H9 (cell line): ENCODE results near the gene PHACTR1. TPM values are rescaled to one million over a fixed set of nuclear protein-coding genes. Genes with fewer than 3 reads are reported as not detected.

Source experiments
- DNase-seq: peaks from one replicate; pipeline ENCODE4 v3.0.0-alpha.2; 2017
- H2AFZ ChIP-seq: one replicate; pipeline ENCODE4 v1.6.1; 2013; ENCODE audit warnings: mild to moderate bottlenecking, low read length, control low read depth, moderate library complexity
- H2AK5ac ChIP-seq: 2 replicates; pipeline ENCODE4 v1.6.1; 2013; ENCODE audit warnings: low read length, control low read depth, mixed read lengths; ENCODE audit not compliant: insufficient read length
- H2BK120ac ChIP-seq: one replicate; pipeline ENCODE4 v1.6.1; 2013; ENCODE audit warnings: low read depth, mild to moderate bottlenecking, low read length, control low read depth, inconsistent platforms; ENCODE audit not compliant: poor library complexity, severe bottlenecking
- H2BK12ac ChIP-seq: 2 replicates; pipeline ENCODE4 v1.6.1; 2013; ENCODE audit warnings: low read length, control low read depth, mixed read lengths, low read depth; ENCODE audit not compliant: insufficient read length
- H2BK15ac ChIP-seq: 2 replicates; pipeline ENCODE4 v1.6.1; 2013; ENCODE audit warnings: low read depth, low read length, control low read depth
- H2BK20ac ChIP-seq: one replicate; pipeline ENCODE4 v1.6.1; 2013; ENCODE audit warnings: low read depth, mild to moderate bottlenecking, low read length, control low read depth, inconsistent platforms; ENCODE audit not compliant: poor library complexity, severe bottlenecking
- H2BK5ac ChIP-seq: 2 replicates; pipeline ENCODE4 v1.6.1; 2013; ENCODE audit warnings: low read length, control low read depth, mixed read lengths; ENCODE audit not compliant: insufficient read length
- H3K14ac ChIP-seq: 2 replicates; pipeline ENCODE4 v1.6.1; 2013; ENCODE audit warnings: low read length, control low read depth; ENCODE audit not compliant: insufficient read depth
- H3K18ac ChIP-seq: 2 replicates; pipeline ENCODE4 v1.6.1; 2013; ENCODE audit warnings: low read depth, mild to moderate bottlenecking, mixed read lengths, low read length, control low read depth; ENCODE audit not compliant: insufficient read length
- H3K23ac ChIP-seq: 2 replicates; pipeline ENCODE4 v1.6.1; 2013; ENCODE audit warnings: low read length, control low read depth, mixed read lengths, low read depth; ENCODE audit not compliant: insufficient read length
- H3K23me2 ChIP-seq: 2 replicates; pipeline ENCODE4 v1.6.1; 2013; ENCODE audit warnings: low read depth, mild to moderate bottlenecking, mixed read lengths, low read length, control low read depth; ENCODE audit not compliant: insufficient read length, poor library complexity, severe bottlenecking
- H3K27ac ChIP-seq: 2 replicates; pipeline ENCODE4 v1.5.1; 2013; ENCODE audit warnings: low read length, control low read depth, mixed read lengths, low read depth; ENCODE audit not compliant: insufficient read length
- H3K27me3 ChIP-seq: 2 replicates; pipeline ENCODE4 v1.6.1; 2013; ENCODE audit warnings: low read length, control low read depth, inconsistent platforms; ENCODE audit not compliant: insufficient read depth
- H3K4ac ChIP-seq: 2 replicates; pipeline ENCODE4 v1.6.1; 2013; ENCODE audit warnings: low read depth, mild to moderate bottlenecking, control low read depth, inconsistent platforms, low read length, moderate library complexity
- H3K4me1 ChIP-seq: 2 replicates; pipeline ENCODE4 v1.6.1; 2013; ENCODE audit warnings: low read length, control low read depth, inconsistent platforms; ENCODE audit not compliant: insufficient read depth
- H3K4me2 ChIP-seq: 2 replicates; pipeline ENCODE4 v1.6.1; 2013; ENCODE audit warnings: low read length, control low read depth, mixed read lengths; ENCODE audit not compliant: insufficient read length, insufficient read depth
- H3K56ac ChIP-seq: 2 replicates; pipeline ENCODE4 v1.6.1; 2013; ENCODE audit warnings: low read depth, mild to moderate bottlenecking, mixed read lengths, low read length, control low read depth; ENCODE audit not compliant: insufficient read length
- H3K79me1 ChIP-seq: 2 replicates; pipeline ENCODE4 v1.6.1; 2013; ENCODE audit warnings: low read depth, mild to moderate bottlenecking, moderate library complexity, low read length, control low read depth, inconsistent platforms; ENCODE audit not compliant: insufficient read depth, poor library complexity, severe bottlenecking
- H3K79me2 ChIP-seq: 2 replicates; pipeline ENCODE4 v1.6.1; 2013; ENCODE audit warnings: low read length, control low read depth, inconsistent platforms; ENCODE audit not compliant: insufficient read depth
- H3K9ac ChIP-seq: 2 replicates; pipeline ENCODE4 v1.6.1; 2013; ENCODE audit warnings: low read length, control low read depth, mixed read lengths; ENCODE audit not compliant: insufficient read length; ENCODE audit errors: extremely low read depth
- H3K9me3 ChIP-seq: one replicate; pipeline ENCODE4 v1.6.1; 2013; ENCODE audit warnings: low read depth, low read length, inconsistent platforms; ENCODE audit not compliant: control insufficient read depth
- H3T11ph ChIP-seq: one replicate; pipeline ENCODE4 v1.6.1; 2013; ENCODE audit warnings: mild to moderate bottlenecking, low read length, control low read depth, inconsistent platforms
- H4K20me1 ChIP-seq: one replicate; pipeline ENCODE4 v1.6.1; 2013; ENCODE audit not compliant: control insufficient read depth, insufficient read length, insufficient read depth
- H4K5ac ChIP-seq: 2 replicates; pipeline ENCODE4 v1.6.1; 2013; ENCODE audit warnings: low read depth, mild to moderate bottlenecking, mixed read lengths, low read length, control low read depth; ENCODE audit not compliant: insufficient read length
- H4K8ac ChIP-seq: replicated peaks from 2 replicates; pipeline ENCODE4 v1.6.1; 2013; ENCODE audit warnings: low read length, control low read depth, mixed read lengths, low read depth; ENCODE audit not compliant: insufficient read length
- H4K91ac ChIP-seq: 2 replicates; pipeline ENCODE4 v1.6.1; 2013; ENCODE audit warnings: low read depth, mild to moderate bottlenecking, moderate library complexity, mixed read lengths, low read length, control low read depth; ENCODE audit not compliant: insufficient read length
- H3K27ac Mint-ChIP-seq, 3 experiments: 2 replicates in 2 of 3; 3 replicates in 1 of 3; pipeline ENCODE4 v1.8.0; 2020 to 2021; ENCODE audit warnings: mixed read lengths in 3 of 3, mild to moderate bottlenecking in 1 of 3, moderate library complexity in 1 of 3
- H3K27me3 Mint-ChIP-seq: 2 replicates; pipeline ENCODE4 v1.8.0; 2021; ENCODE audit warnings: low read depth, mild to moderate bottlenecking, moderate library complexity, mixed read lengths
- H3K36me3 Mint-ChIP-seq, 3 experiments: 2 replicates in 2 of 3; 3 replicates in 1 of 3; pipeline ENCODE4 v1.8.0; 2020 to 2021; ENCODE audit warnings: low read depth in 3 of 3, mixed read lengths in 3 of 3; ENCODE audit not compliant: insufficient read depth in 1 of 3
- H3K4me1 Mint-ChIP-seq, 2 experiments: 2 replicates each; pipeline ENCODE4 v1.8.0; 2020; ENCODE audit warnings: mixed read lengths in 2 of 2
- H3K4me3 Mint-ChIP-seq, 2 experiments: 2 replicates in 1 of 2; 3 replicates in 1 of 2; pipeline ENCODE4 v1.8.0; 2020 to 2021; ENCODE audit warnings: mild to moderate bottlenecking in 2 of 2, mixed read lengths in 2 of 2, moderate library complexity in 1 of 2
- H3K9me3 Mint-ChIP-seq, 2 experiments: 2 replicates in 1 of 2; 3 replicates in 1 of 2; pipeline ENCODE4 v1.8.0; 2020; ENCODE audit warnings: mild to moderate bottlenecking in 2 of 2, mixed read lengths in 2 of 2, moderate library complexity in 1 of 2
- WGBS: extraction: QIAGEN DNeasy Blood & Tissue Kit; methylation state at CpG from one replicate; pipeline ENCODE4 v1.1.7; 2013; ENCODE audit warnings: missing lambda C conversion rate, low lambda C conversion rate, mixed read lengths; ENCODE audit not compliant: insufficient read length; ENCODE audit errors: extremely low coverage; 5-methylcytosine and 5-hydroxymethylcytosine counted together
- total RNA-seq: library from RNA; stranded (reverse); gene quantifications from 2 replicates; pipeline ENCODE4 v1.2.1, GENCODE V29; 2021
- TF ChIP-seq, protein P1 (sequence below): fragments of 200-600 bp; sonication (generic); conservative IDR thresholded peaks from 3 replicates; pipeline ENCODE4 v1.8.0; 2021; ENCODE audit warnings: antibody characterized with exemption, mild to moderate bottlenecking

The PHACTR1 gene
- total RNA-seq, 1 experiment from 2014 or later, result 15.9 TPM

- Histone ChIP-seq H3K79me2 (no peaks in the 10 kb centered on the region), H3K14ac (no peak overlapping the region), H3K23me2 (no peaks in the 10 kb centered on the region), H3K27me3 (no peaks in the 10 kb centered on the region), H3K4ac (no peak overlapping the region), H3T11ph (no peak overlapping the region), H3K9ac (no peak overlapping the region), H2BK5ac (no peak overlapping the region), H4K20me1 (no peaks in the 10 kb centered on the region), H2AFZ (no peak overlapping the region), H3K4me1 (peaks cover 4% of the 10 kb centered on the region; the same call in 1 of the 2 replicates), H2BK15ac (no peak overlapping the region), H3K27ac (no peak overlapping the region), H3K23ac (no peak overlapping the region), H3K18ac (no peak overlapping the region), H2BK20ac (no peak overlapping the region), H2BK12ac (no peak overlapping the region), H3K79me1 (no peaks in the 10 kb centered on the region), H2AK5ac (no peak overlapping the region), H4K5ac (no peak overlapping the region), H2BK120ac (no peak overlapping the region), H4K91ac (no peak overlapping the region), H4K8ac (no peak overlapping the region), H3K4me2 (no peak overlapping the region), H3K56ac (no peak overlapping the region), H3K9me3 (peaks cover 8% of the 10 kb centered on the region)
- no peak for DNase-seq
- Mint-ChIP-seq H3K36me3 (peaks cover 8 to 18% (median 13%) of the 10 kb centered on the region in 3 experiments), H3K27me3 (no peaks in the 10 kb centered on the region; the same call in 1 of the 2 replicates), H3K4me1 (peaks cover 20 to 21% of the 10 kb centered on the region in 2 experiments), H3K4me3 (no peak overlapping the region), H3K9me3 (peaks cover 14 to 17% of the 10 kb centered on the region in 2 experiments), H3K27ac (no peak overlapping the region)
- TF ChIP-seq, protein P1, sequence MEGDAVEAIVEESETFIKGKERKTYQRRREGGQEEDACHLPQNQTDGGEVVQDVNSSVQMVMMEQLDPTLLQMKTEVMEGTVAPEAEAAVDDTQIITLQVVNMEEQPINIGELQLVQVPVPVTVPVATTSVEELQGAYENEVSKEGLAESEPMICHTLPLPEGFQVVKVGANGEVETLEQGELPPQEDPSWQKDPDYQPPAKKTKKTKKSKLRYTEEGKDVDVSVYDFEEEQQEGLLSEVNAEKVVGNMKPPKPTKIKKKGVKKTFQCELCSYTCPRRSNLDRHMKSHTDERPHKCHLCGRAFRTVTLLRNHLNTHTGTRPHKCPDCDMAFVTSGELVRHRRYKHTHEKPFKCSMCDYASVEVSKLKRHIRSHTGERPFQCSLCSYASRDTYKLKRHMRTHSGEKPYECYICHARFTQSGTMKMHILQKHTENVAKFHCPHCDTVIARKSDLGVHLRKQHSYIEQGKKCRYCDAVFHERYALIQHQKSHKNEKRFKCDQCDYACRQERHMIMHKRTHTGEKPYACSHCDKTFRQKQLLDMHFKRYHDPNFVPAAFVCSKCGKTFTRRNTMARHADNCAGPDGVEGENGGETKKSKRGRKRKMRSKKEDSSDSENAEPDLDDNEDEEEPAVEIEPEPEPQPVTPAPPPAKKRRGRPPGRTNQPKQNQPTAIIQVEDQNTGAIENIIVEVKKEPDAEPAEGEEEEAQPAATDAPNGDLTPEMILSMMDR, result no peak; the same call in 2 of the 3 replicates
- WGBS, result no CpG with 5 or more reads among the region's 9 CpGs
Observed at GRCh38 chr6:13251242-13251641, 534.7 kb downstream of the PHACTR1 start.
